HepG2 (cell line): ENCODE results near the gene RHBDD3. TPM values are rescaled to one million over a fixed set of nuclear protein-coding genes. Genes with fewer than 3 reads are reported as not detected.

Experiments
- ELF1 ChIP-seq: sonication (generic); formaldehyde crosslinking; IDR thresholded peaks from 2 replicates; pipeline ENCODE4 v1.4.0; 2020; ENCODE audit warnings: missing genetic modification reagents
- ETV5 ChIP-seq: IDR thresholded peaks from 2 replicates; pipeline ENCODE4 v1.6.1; 2018; ENCODE audit warnings: missing biosample characterization, missing genetic modification reagents, inconsistent platforms, borderline replicate concordance
- NR2F1 ChIP-seq, 2 experiments: fragments of 450-650 bp in 1 of 2; formaldehyde crosslinking in 1 of 2; IDR thresholded peaks; 2 replicates each; pipeline versions ENCODE4 v1.5.0 to v1.6.1; 2016 to 2020; ENCODE audit warnings: mild to moderate bottlenecking in 1 of 2, missing compliant biosample characterization in 1 of 2, missing genetic modification reagents in 1 of 2, moderate library complexity in 1 of 2
- ONECUT2 ChIP-seq: sonication (generic); formaldehyde crosslinking; IDR thresholded peaks from 2 replicates; pipeline ENCODE4 v1.4.0; 2020; ENCODE audit warnings: missing genetic modification reagents
- SCMH1 ChIP-seq: sonication (generic); formaldehyde crosslinking; IDR thresholded peaks from 2 replicates; pipeline ENCODE4 v1.9.0; 2021; ENCODE audit warnings: missing genetic modification reagents, mild to moderate bottlenecking, borderline replicate concordance
- TAF1 ChIP-seq: sonication (generic); formaldehyde crosslinking; IDR thresholded peaks from 2 replicates; pipeline ENCODE4 v1.4.0; 2020; ENCODE audit warnings: missing genetic modification reagents
- ZEB1 ChIP-seq: IDR thresholded peaks from 2 replicates; pipeline ENCODE4 v1.6.1; 2012; ENCODE audit warnings: mild to moderate bottlenecking, low read depth, inconsistent platforms; ENCODE audit not compliant: insufficient replicate concordance
- ZNF292 ChIP-seq: sonication (generic); formaldehyde crosslinking; IDR thresholded peaks from 2 replicates; pipeline ENCODE4 v1.8.1; 2022; ENCODE audit warnings: mild to moderate bottlenecking, low read depth, missing genetic modification reagents, borderline replicate concordance
- ZNF3 ChIP-seq: IDR thresholded peaks from 2 replicates; pipeline ENCODE4 v1.7.0; 2017; ENCODE audit warnings: inconsistent platforms
- ZNF34 ChIP-seq: sonication (generic); formaldehyde crosslinking; IDR thresholded peaks from 2 replicates; pipeline ENCODE4 v1.4.0; 2020; ENCODE audit warnings: mild to moderate bottlenecking, missing genetic modification reagents, borderline replicate concordance
- ZNF724P ChIP-seq: sonication (generic); formaldehyde crosslinking; IDR thresholded peaks from 2 replicates; pipeline ENCODE4 v1.8.0; 2022; ENCODE audit warnings: missing genetic modification reagents, borderline replicate concordance
- polyA plus RNA-seq, 8 experiments: library from polyadenylated mRNA; depleted of rRNA in 3 of 8; stranded (reverse) in 7 of 8; unstranded in 1 of 8; fragments of >200 nt; fragmentation: Illumina TruSeq in 4 of 8; extraction: Trizol in 4 of 8; gene quantifications; 2 replicates each; pipeline versions ENCODE4 v1.2.1 to v1.2.3, GENCODE V29; 2011 to 2016; ENCODE audit warnings: low read depth in 4 of 8, missing spikeins in 1 of 8, mixed read lengths in 1 of 8; ENCODE audit not compliant: insufficient read depth in 1 of 8
- total RNA-seq, 5 experiments: library from RNA; depleted of rRNA; stranded (reverse); fragments of >200 nt; fragmentation: Illumina TruSeq; extraction: Trizol; gene quantifications; 2 replicates each; pipeline ENCODE4 v1.2.3, GENCODE V29; 2016; ENCODE audit warnings: low read depth in 1 of 5
- TF ChIP-seq, protein P1 (sequence below): IDR thresholded peaks from 2 replicates; pipeline ENCODE4 v1.6.1; 2016; ENCODE audit warnings: low read depth, missing genetic modification reagents, missing compliant biosample characterization
- TF ChIP-seq, protein P2 (sequence below): sonication (generic); formaldehyde crosslinking; IDR thresholded peaks from 2 replicates; pipeline ENCODE4 v1.4.0; 2020; ENCODE audit warnings: low read depth, mild to moderate bottlenecking, missing genetic modification reagents

The RHBDD3 gene
- total and polyA plus RNA-seq, 2 of the 13 experiments (the other 11 are each of a cell fraction or from before 2014, with no cell fraction given): 12.1 to 26.7 TPM

DNA sequence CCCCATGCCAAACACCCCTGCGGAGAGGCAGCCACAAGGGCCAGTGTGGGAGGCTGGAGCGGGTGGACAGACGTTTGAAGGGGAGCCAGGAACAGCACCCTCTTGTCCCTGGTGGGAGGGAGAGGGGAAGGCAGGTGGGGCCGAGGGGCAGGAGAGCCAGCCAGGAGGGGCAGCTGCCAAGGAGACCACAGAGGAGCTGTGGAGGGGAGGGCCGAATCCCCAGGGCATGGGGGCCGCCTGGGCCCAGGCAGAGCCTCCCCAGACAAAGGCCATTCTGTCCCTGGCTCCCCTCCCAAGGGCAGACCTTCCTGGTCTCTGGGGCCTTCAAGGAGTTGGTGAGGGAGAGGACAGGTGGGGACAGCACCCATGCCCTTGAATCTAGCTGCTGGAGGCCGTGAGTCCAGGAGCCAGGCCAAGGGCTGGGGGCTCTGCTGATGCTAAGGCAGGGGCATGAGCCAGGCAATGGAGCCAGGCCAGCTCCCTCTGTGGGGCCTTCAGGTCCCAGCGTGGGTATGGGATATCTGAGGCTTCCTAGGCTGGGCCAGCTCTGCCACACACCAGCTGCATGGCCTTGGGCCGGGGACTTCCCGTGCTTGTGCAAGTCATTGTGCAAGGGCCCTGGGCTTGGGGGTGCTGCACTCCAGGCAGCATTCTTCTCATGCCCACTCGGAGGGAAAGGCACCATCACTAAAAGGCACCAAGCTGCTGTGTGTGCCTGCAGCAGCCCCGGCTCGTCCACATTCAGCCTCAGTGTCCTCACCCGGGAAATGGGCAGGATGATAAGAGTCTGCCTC is 50.7 kb downstream of the RHBDD3 start (continued):
- TF ChIP-seq ZNF34 (CRISPR knock-in tag) (no peak), ELF1 (CRISPR knock-in tag) (peak; percentile 48; the same call in 1 of the 2 replicates), TAF1 (CRISPR knock-in tag) (no peak), ZNF3 (CRISPR knock-in tag) (no peak), ZNF724P (CRISPR knock-in tag) (no peak), ZEB1 (no peak), NR2F1 (CRISPR knock-in tag; IDR thresholded peaks at IDR 0.05) (no peak), ZNF292 (CRISPR knock-in tag) (0 out of 2 replicates have a peak, but pooled peaks have one; percentile 70), ONECUT2 (no peak), SCMH1 (CRISPR knock-in tag) (no peak), ETV5 (CRISPR knock-in tag) (no peak)
- TF ChIP-seq, protein P1, sequence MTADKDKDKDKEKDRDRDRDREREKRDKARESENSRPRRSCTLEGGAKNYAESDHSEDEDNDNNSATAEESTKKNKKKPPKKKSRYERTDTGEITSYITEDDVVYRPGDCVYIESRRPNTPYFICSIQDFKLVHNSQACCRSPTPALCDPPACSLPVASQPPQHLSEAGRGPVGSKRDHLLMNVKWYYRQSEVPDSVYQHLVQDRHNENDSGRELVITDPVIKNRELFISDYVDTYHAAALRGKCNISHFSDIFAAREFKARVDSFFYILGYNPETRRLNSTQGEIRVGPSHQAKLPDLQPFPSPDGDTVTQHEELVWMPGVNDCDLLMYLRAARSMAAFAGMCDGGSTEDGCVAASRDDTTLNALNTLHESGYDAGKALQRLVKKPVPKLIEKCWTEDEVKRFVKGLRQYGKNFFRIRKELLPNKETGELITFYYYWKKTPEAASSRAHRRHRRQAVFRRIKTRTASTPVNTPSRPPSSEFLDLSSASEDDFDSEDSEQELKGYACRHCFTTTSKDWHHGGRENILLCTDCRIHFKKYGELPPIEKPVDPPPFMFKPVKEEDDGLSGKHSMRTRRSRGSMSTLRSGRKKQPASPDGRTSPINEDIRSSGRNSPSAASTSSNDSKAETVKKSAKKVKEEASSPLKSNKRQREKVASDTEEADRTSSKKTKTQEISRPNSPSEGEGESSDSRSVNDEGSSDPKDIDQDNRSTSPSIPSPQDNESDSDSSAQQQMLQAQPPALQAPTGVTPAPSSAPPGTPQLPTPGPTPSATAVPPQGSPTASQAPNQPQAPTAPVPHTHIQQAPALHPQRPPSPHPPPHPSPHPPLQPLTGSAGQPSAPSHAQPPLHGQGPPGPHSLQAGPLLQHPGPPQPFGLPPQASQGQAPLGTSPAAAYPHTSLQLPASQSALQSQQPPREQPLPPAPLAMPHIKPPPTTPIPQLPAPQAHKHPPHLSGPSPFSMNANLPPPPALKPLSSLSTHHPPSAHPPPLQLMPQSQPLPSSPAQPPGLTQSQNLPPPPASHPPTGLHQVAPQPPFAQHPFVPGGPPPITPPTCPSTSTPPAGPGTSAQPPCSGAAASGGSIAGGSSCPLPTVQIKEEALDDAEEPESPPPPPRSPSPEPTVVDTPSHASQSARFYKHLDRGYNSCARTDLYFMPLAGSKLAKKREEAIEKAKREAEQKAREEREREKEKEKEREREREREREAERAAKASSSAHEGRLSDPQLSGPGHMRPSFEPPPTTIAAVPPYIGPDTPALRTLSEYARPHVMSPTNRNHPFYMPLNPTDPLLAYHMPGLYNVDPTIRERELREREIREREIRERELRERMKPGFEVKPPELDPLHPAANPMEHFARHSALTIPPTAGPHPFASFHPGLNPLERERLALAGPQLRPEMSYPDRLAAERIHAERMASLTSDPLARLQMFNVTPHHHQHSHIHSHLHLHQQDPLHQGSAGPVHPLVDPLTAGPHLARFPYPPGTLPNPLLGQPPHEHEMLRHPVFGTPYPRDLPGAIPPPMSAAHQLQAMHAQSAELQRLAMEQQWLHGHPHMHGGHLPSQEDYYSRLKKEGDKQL: no peak
- TF ChIP-seq, protein P2, sequence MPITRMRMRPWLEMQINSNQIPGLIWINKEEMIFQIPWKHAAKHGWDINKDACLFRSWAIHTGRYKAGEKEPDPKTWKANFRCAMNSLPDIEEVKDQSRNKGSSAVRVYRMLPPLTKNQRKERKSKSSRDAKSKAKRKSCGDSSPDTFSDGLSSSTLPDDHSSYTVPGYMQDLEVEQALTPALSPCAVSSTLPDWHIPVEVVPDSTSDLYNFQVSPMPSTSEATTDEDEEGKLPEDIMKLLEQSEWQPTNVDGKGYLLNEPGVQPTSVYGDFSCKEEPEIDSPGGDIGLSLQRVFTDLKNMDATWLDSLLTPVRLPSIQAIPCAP: no peak
